ENCODE data around the gene SLC38A8.

The SLC38A8 gene

DNA sequence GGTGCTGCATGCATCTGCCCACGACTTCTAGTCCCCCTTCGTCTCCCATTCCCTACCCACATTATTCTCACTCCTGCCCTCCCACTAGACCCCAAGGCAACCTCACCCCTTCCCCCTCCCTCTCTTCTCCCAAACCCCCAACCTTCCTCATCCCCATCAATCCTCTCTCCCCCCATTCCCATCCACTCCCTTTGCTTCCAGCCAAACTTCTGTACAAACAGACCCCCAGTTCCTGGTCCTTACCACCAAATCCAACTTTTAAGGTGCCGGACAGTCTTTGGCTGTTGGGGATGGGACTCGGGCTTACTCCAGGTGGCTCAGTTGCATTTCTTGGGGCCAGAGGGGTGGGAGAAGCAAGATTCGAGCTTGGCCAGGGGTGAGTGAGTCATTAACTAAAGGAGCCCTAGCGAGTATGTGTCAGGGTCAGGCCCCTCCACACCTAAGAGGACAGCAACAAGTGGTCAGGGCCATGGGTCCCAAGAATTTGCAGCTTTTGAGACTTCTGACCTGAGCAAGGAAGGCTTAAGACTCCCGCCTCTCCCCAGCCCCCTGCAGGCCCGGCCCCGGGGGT is at the start of gene SLC38A8:
Gene SLC38A8, minus strand, starts transcription at position 488 of the 571 bp plus-strand sequence. CDS start 638 bp downstream, outside the sequence.
- DNase-seq = no peak

DNA sequence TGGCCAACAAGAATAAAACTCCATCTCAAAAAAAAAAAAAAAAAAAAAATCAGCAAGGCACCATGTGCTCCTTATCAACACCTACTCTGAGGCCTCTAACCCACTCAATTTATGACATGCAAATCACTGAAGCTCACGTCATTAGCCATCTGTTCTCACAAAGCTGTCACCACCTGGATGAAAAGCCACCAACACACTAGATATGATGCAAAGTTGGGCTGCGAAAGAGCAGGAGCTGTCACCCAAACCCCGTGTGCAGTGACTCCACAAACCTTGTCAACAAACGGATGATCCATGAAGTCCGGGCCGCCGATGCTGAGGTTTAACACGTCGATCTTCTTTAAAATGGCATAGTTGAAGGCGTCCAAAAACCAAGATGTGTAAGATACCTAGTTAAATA is 48.9 kb upstream of the SLC38A8 start:
- DNase-seq = peak; percentile 56

DNA sequence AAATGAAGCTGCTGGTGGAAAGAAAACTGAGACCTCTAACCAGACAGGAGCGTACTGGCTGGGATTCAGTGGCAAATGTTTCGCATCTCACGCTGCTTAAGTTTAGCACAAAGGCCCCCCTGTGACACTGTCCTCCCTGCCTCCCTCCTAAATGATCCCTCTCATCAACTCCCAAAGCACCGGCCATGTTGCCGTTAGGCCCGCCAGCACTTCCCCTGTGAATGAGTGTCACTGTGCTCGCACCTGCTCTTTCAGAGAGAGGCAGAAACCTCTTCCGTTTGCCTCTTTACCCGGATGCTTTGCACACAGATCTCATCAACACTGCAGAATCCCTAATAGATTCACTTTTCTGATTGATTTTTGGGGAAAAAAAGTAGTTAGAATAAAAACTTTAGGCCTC is 47.6 kb upstream of the SLC38A8 start:
- no peak for DNase-seq

DNA sequence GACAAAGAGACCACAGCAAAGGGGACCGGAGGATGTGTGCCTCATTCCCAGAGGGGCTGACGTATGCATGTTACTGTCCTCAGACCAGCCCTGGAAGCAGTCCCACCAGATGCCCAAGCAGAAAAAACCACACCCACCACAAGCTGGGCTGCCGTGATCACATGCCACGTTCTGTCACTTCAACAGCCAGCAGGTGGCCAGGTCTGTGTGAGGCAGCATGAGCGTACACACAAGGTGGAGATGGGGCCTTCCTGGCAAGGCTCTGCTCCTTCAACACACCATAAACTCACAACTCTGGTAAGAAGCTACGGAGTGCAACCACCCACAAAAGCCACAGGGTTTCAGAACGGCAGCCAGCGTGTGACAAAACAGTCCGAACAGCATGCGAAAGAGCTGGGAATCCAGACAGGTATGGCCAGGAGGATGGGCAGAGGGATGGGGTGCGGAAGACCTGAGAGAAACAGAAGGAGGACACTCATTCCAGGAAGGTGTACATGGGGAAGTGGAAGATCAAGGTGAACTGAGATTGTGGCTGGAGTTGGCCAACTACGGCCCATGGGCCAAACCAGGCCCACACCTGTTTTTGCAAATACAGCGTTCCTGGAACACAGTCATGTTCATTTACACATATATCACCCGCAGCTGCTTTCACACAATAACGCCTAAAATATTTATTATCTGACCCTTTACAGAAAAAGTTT is 46.2 kb upstream of the SLC38A8 start:
- DNase-seq = peak; percentile 70

DNA sequence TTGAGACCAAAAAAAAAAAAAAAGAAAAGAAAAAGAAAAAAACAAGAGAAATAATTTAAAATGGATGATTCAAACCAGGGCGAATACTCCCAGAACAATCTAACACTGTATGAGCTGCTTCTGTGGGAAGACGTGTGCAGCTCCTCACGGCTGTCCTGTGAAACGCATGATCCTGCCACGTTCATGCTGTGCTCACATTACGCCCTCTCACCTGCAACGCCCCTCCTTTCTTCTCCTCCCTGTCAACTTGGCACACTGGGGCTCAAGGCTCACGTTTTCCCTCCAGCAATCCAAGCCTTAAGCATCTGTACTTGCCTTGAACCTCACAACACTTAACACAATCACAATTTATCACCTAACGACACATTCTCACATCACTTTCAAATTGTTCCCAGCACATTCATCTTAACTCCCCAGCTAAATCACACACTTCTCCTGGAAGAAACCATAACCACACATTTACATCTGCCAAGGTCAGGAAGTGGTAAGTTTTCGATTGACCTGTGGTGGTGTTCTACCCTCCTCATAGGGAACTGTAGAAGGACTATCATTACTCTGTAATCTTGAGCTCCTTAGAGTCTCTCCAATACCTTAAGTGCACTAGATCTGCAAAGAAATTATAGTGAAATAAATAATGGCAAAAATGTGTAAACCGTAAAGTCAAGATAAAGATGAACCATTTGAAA is 45.0 kb upstream of the SLC38A8 start:
- DNase-seq = no peak

DNA sequence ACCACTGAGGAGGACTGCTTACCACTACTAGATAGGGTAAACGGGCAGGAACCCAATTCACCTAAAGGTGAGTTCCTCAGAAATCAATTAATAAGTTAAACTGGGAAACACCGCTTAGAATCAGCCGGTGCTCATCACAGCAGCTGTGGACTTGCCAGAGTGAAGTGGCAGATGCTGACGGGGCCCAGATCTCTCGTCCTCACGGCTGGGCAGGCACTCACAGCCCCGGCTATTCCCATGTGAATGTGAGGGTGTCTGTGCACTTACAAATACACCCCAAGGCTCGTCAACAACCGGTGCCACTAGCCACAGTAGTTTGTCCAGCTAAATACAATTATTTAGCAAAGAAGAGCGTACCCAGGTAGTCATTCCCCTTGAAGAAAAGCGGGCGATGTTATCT is 44.4 kb upstream of the SLC38A8 start:
- DNase-seq = no peak

DNA sequence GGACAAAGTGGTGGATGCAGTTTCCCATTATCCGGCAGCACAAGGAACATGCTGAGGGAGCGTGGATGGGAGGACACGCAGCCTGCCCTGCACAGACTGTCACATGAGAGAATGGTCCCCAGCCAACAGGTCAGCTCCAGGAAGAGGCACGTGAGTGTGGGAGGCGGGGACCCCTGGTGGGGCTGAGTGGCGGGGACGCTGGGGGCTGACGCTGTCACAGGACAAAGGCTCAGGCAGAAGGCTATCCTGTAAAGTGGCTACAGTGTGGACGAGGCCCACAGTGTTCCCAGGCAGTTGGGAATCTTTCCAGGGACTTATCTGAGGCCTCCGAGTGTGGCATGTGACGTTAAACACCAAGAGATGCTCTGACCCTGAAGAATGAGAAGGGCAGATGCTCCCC is 43.7 kb upstream of the SLC38A8 start:
- DNase-seq = no peak

DNA sequence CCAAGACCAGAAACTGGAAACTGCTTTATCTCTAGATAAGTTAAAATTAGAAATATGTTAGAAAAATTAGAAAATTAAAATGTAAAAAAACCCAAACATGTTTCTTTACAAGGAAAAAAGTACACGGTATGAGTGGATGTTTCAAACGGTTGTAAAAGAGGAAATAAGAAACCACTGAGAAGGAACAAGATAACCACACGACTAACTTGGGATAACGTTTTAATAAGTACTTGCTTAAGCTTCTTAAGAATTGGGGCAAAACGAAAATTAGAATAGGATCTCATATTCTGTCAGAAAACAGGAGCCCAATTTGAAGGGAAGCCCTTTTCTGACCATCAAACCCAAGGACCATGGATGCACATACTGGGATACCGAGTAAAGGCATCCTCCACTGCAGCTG is 43.2 kb upstream of the SLC38A8 start:
- DNase-seq = no peak

DNA sequence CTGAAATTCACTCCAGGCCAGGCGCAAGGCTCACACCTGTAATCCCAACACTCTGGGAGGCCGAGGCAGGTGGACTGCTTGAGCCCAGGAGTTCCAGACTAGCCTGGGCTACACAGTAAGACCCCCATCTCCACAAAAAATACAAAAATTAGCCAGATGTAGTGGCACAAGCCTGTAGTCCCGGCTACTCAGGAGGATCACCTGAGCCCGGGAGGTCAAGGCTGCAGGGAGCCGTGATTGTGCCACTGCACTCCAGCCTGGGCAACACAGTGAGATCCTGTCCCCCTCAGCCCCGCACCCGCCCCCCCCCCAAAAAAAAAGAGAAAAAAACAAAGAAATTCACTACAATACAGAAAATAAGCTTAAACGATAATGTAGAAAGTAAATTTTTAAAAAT is 42.7 kb upstream of the SLC38A8 start:
- no peak for DNase-seq

DNA sequence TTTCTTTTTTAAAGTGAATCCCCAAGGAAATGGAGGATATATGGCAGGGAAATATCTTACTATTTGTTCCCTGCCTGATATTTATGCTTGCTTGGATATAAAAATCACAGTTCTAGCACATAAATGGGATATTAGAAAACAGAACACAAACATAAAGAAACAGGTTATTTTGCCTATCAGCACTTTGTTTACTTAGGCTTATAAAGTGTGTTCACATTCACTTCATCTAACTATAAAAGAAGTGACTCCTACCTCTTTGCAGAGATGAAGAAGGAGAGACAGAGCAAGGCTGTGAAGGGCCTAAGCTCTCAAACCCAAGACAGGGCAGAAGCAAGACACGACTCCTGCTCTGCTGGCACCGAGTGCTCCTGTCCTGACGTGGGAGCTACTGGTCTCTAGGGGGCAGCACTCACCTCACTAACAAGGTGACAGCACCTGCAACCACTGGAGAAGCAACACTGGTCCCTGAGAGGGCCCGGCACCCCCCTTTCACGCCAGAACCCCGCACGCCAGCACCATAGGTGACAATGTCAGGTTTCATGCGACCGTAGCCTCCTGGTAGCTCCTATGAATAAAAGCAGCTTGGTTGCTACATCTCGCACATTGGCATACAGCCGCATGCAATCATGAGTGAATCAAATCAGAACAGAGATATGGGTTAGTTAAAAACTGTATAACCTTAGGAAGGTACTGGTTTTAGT is 42.1 kb upstream of the SLC38A8 start:
- DNase-seq = peak; percentile 48

DNA sequence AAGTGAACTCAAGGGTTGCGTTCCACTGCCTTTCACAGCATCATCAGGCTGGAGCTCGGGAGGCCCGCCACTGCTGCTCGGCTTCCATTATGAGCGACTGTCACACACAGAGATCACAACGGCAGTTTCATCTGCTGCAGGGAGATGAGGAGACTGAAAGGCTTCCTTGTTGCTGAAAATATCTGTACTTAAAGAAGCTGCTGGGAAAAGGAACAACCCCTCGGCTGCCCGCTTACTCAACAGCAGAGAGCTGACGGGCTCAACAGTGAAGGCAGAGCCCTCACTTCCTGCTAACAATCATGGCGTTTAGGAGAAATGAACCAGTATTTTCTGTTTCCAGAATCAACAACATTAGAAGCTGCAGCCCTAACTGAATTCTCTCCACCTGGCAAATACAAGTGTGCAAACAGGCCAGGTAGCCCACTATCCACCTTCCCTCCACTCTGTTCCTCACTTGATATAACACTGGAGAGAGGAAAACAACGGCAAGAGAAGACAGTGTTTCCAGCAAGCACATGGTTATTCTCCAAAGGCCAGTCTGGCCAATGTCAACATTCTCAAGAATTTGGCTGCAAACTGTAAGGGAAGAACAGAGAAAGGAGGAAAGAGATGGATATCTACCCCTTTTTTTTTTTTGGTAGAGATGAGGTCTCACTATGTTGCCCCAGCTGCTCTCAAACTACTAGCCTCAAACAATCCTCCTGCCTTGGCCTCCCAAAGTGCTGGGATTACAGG is 40.4 kb upstream of the SLC38A8 start:
- DNase-seq = no peak

DNA sequence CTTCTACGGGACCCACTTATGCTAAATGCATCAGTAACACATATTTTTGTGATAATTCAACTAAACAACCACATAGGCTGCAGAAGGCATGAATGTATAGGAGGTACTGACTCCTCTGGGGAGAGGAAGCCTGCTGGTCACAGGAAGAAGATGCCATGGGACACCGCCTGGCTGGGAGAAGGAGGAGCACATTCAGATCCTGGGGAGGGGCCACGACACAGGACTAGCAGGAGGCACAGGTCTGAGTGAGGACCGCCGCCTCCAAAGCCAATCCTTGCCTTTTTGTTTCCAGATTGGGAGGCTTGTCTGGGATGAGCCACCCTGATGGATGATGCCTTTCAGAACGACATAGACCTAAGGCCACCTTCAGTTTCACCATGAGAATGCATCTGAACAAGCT is 39.5 kb upstream of the SLC38A8 start:
- DNase-seq = no peak

DNA sequence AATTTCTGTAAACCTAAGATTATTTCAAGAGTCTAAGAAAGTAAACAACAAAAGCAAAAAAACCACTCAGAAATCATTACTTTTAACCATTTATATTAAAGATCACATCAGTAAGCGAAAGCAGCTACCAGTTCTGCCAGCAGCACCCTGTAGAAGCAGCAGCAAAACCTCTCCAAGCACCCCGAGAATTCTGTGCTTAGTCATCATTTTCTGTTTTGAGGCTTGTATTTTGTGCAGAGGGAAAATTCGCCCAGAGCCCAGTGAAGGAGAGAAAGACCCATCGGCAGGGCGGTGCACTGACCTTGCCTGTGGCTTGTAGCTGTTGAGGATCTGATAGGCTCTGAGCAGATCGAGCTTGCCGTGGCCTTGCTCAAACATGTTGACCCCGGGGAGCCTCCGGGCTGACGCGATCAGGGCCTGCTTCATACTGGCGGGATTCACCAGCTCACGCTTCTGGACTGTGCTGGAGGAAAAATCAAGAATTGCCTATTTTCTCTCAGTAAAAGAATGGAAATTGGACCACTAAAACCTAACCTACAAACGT is 38.9 kb upstream of the SLC38A8 start:
- no peak for DNase-seq

DNA sequence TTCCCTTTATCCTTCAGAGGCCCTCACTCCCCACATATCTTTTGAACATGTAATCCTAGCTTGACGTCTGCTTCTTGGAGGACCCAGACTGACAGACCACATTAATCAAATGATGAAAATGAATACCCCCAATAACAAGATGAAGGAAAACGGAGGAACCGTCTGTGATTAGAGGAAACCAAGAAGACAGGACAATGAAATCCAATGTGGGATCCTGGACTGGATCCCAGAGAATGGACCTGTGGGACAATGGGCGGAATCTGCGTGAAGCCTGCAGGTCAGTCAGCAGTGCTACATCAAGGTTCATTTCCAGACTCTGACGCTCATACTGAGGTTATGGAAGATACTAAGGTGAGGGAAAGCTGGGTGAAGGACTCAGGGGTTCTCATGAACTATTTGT is 38.2 kb upstream of the SLC38A8 start:
- no peak for DNase-seq

DNA sequence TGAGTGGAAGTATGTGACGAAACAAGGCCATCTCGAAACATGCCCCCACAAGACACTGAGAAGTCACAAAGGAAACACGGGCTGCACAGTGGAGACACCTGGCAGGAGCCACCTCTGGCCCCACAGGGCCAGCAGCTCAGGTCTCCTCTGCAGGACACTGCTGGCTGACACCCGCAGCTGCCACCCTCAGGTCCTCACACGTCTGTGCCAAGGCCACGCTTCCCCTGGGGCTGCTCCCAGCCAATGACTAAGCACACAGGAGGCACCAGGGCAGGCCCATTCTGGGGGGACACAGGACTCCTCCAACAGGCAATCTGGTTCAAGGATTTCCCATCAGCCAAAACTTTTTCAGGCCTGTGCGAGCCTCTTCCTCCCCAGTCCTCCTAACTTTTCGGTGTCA is 37.8 kb upstream of the SLC38A8 start:
- DNase-seq = no peak

DNA sequence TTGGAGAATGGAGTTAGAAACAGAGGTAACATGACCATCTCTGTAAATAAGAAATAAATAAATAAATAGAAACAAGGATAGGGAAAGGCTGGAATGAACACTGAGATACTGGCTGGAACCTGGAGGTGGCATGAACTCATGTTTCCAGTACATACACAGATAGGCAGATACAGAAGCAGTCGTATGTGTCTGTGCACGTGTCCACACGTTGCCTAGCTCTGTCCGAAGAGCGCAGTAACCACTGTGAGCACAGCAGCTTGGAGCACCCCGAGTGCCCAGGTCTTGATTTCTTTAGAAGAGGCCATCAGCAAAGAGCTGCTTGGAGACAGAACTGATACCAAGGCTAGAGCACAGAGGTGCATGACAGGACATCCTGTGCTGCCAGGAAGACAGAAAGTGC is 37.1 kb upstream of the SLC38A8 start:
- DNase-seq = no peak

DNA sequence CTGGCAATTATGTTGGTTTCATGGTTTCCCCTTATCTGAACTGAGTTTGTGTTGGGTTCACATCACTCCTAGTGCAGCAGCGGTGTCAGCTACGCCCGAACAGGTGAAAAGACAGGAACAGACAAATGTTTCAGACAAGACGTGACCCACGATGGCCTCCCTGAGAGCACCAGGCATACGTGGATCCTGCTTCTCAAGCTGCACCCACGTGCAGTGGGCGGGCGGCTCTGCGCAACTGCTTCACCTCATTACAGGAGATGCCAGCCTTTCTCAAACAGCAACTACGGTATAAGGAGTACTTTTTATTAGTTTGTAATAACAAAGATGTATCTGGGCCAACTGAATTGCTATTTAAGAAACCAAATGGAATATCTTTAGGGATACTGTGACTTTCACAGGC is 32.8 kb upstream of the SLC38A8 start:
- DNase-seq = no peak

DNA sequence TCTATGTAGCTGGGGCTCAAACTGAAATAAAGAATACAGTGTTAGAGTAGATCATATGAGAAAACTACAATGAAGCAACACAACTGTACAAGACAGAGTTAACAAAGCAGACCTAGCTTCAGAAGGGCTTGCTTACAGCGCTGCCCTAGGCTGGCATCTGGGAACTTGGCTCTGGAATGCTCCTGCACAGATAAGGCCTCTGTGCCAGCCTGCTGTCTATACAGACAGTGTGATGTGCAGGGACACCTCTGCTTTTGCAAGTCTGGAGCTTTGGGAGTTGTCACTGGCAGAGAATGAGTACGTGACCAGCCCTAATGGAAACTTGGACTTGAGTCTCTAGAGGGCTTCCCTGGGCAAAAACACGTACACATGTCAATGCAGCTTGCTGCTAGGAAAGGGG is 32.1 kb upstream of the SLC38A8 start:
- DNase-seq = no peak

DNA sequence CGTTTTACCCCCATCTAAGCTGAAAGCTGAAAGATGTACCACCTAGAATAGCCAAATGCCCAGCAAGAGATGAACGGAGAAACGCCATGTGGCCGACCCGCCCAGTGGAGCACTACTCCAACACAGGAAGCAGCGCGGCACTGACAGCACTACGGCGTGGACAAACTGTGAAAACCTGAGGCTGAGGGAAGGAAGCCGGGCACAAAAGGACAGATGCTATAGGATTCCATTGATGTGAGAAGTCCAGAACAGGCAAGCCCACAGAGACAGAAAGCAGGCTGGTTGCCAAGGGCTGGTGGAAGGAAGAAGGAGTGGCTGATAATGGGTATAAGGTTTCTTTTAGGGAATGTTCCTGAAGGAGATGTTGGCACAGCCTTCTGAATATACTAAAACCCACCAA is 29.4 kb upstream of the SLC38A8 start:
- DNase-seq = no peak

DNA sequence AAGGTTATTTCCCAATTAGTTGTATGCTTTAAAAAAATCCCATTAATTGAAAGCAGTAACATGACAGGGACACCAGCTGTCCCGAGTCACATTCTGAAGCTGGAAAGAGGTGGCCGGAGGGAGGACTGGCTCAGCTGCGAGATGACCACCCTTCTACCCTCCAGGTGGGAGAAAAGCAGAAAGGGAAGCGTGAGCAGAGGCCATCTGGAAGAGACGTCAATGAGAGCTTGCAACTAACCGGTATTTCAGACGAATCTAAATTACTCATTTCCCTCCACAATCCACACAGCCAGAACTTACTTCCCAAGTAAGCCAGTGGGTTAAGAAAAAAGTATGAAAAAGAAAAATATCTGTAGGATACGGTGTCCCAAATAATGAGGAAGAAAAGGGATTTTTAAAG is 28.5 kb upstream of the SLC38A8 start:
- DNase-seq = no peak

DNA sequence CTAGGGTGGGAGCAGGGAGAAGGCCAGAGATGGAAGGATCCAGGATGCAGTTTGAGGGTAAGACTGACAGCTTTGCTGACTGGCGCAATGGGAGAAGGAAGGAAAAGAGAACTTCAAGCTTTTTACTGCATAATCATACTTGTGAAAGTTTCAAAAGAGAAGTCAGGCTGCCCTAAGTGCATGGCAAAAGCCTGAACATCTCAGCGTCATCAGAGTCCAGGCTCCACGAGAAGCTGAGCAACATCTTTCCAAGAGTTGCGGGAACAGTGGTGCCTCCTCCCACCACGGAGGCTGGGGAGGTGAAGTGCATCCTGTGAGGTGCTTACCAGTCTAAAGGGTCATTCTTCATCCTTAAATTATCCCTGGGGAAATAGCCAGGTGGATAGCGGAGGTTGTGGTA is 26.9 kb upstream of the SLC38A8 start:
- DNase-seq = no peak

DNA sequence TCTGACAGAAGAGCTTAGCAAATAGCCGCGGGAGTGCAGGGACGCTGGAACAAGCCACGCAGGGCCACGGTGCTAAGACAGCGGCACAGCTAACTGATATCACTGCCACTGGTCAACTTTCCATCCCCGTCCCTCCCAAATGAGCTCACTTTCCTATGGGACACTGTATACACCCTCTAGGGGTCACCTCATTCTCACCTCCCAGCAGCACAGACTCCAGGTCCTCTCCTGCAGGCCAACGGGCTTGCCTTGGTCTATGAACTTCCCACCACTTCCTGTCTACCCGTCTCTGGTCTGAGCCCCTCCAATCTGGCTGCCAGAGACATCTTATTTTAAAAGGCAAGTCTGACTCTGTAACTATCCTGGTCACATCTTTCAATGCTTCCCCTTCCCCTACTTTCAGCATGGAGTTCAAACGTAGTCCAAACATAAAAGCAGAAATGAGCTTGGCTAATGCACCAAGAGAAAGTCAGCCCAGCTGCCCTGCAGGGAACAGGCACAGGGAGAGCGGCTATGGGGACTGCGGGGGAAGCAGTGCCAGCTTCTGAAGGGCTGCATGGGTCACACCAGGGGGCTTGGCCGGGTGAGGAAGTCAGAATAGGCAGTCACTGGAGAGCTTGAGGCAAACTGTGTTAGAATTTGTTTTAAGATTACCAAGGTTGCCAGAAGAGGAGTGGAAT is 26.3 kb upstream of the SLC38A8 start:
- no peak for DNase-seq

All from NCI-H1694 treated with DMSO at 0.1 percent for 48 hours (cell line).